WTC11 (cell line): ENCODE measurements around the gene TDRKH. TPM values are rescaled to one million over a fixed set of nuclear protein-coding genes. Genes with fewer than 3 reads are reported as not detected.

Experiments
- ATAC-seq: fragments of 200-7000 bp; cut with Tn5 transposase; 2 replicates; pipeline ENCODE4 v1.10.0; 2021; ENCODE audit warnings: mild to moderate bottlenecking, moderate library complexity
- CTCF ChIA-PET: fragments of 300-600 bp; sonication (Branson Sonifier 250); formaldehyde crosslinking; loops from one replicate; lab custom pipeline; 2021; ENCODE audit warnings: antibody characterized with exemption; lab: Charles Lee
- POLR2A ChIA-PET: fragments of 350-600 bp; sonication (Branson Sonifier 250); formaldehyde crosslinking; loops from one replicate; lab custom pipeline; 2021; ENCODE audit warnings: antibody characterized with exemption; lab: Charles Lee
- DNase-seq: peaks from one replicate; pipeline ENCODE4 v3.0.0; 2021; ENCODE audit warnings: low spot score
- H3K27ac Mint-ChIP-seq: 2 replicates; pipeline ENCODE4 v1.8.0; 2021; ENCODE audit warnings: mixed read lengths
- H3K27me3 Mint-ChIP-seq: 2 replicates; pipeline ENCODE4 v1.8.0; 2021; ENCODE audit warnings: low read depth, mild to moderate bottlenecking, moderate library complexity, mixed read lengths
- H3K36me3 Mint-ChIP-seq: 2 replicates; pipeline ENCODE4 v1.8.0; 2021; ENCODE audit warnings: mixed read lengths
- H3K4me1 Mint-ChIP-seq: 2 replicates; pipeline ENCODE4 v1.8.0; 2022; ENCODE audit warnings: mixed read lengths
- H3K4me3 Mint-ChIP-seq: 2 replicates; pipeline ENCODE4 v1.8.0; 2021; ENCODE audit warnings: mild to moderate bottlenecking, moderate library complexity, mixed read lengths
- H3K9me3 Mint-ChIP-seq: 2 replicates; pipeline ENCODE4 v1.8.0; 2021; ENCODE audit warnings: mixed read lengths
- CREM ChIP-seq: sonication (generic); formaldehyde crosslinking; IDR thresholded peaks from 2 replicates; pipeline ENCODE4 v1.8.1; 2022; ENCODE audit warnings: mild to moderate bottlenecking, missing genetic modification reagents, moderate library complexity
- NFATC4 ChIP-seq: fragments of 250-450 bp; sonication (Bioruptor Pico); IDR thresholded peaks from 2 replicates; pipeline ENCODE4 v1.9.0; 2021; ENCODE audit warnings: mild to moderate bottlenecking
- RORB ChIP-seq: fragments of 250-450 bp; sonication (Bioruptor Pico); IDR thresholded peaks from 2 replicates; pipeline ENCODE4 v1.9.0; 2021; ENCODE audit warnings: mild to moderate bottlenecking
- SOX15 ChIP-seq: fragments of 250-450 bp; sonication (Bioruptor Pico); IDR thresholded peaks from 2 replicates; pipeline ENCODE4 v1.9.0; 2021; ENCODE audit warnings: mild to moderate bottlenecking
- TP53 ChIP-seq: sonication (generic); formaldehyde crosslinking; IDR thresholded peaks from 2 replicates; pipeline ENCODE4 v1.8.1; 2023; ENCODE audit warnings: mild to moderate bottlenecking, missing genetic modification reagents
- ZNF263 ChIP-seq: sonication (generic); formaldehyde crosslinking; IDR thresholded peaks from 2 replicates; pipeline ENCODE4 v1.8.1; 2022; ENCODE audit warnings: low read depth, mild to moderate bottlenecking, moderate library complexity, missing genetic modification reagents
- ZNF317 ChIP-seq: sonication (generic); formaldehyde crosslinking; IDR thresholded peaks from 2 replicates; pipeline ENCODE4 v1.8.1; 2023; ENCODE audit warnings: low read depth, mild to moderate bottlenecking, moderate library complexity, missing genetic modification reagents, borderline replicate concordance
- ZNF416 ChIP-seq: fragments of 250-450 bp; sonication (Bioruptor Pico); IDR thresholded peaks from 2 replicates; pipeline ENCODE4 v1.9.0; 2021; ENCODE audit warnings: mild to moderate bottlenecking, inconsistent platforms
- total RNA-seq: library from RNA; stranded (reverse); gene quantifications from 3 replicates; pipeline ENCODE4 v1.2.3, GENCODE V29; 2021
- TF ChIP-seq, protein P1 (sequence below): fragments of 250-450 bp; sonication (Bioruptor Pico); IDR thresholded peaks from 2 replicates; pipeline ENCODE4 v1.9.0; 2021; ENCODE audit warnings: mild to moderate bottlenecking
- TF ChIP-seq, protein P2 (sequence below): sonication (generic); formaldehyde crosslinking; IDR thresholded peaks from 2 replicates; pipeline ENCODE4 v1.8.1; 2023; ENCODE audit warnings: mild to moderate bottlenecking, moderate library complexity, missing genetic modification reagents
- TF ChIP-seq, protein P3 (sequence below): sonication (generic); formaldehyde crosslinking; IDR thresholded peaks from 2 replicates; pipeline ENCODE4 v1.8.1; 2023; ENCODE audit warnings: mild to moderate bottlenecking, missing genetic modification reagents, moderate library complexity
- TF ChIP-seq, protein P4 (sequence below): sonication (generic); formaldehyde crosslinking; IDR thresholded peaks from 2 replicates; pipeline ENCODE4 v1.8.1; 2022; ENCODE audit warnings: low read depth, missing genetic modification reagents, borderline replicate concordance
- TF ChIP-seq, protein P5 (sequence below): sonication (generic); formaldehyde crosslinking; IDR thresholded peaks from 2 replicates; pipeline ENCODE4 v1.8.0; 2023; ENCODE audit warnings: missing genetic modification reagents, mild to moderate bottlenecking, borderline replicate concordance
- TF ChIP-seq, protein P6 (sequence below): sonication (generic); formaldehyde crosslinking; IDR thresholded peaks from 2 replicates; pipeline ENCODE4 v1.8.0; 2022; ENCODE audit warnings: mild to moderate bottlenecking, missing genetic modification reagents
- TF ChIP-seq, protein P7 (sequence below): fragments of 250-450 bp; sonication (Bioruptor Pico); IDR thresholded peaks from 2 replicates; pipeline ENCODE4 v1.9.0; 2021; ENCODE audit warnings: mild to moderate bottlenecking, borderline replicate concordance
- TF ChIP-seq, protein P8 (sequence below): sonication (generic); formaldehyde crosslinking; conservative IDR thresholded peaks from 2 replicates; pipeline ENCODE4 v1.8.1; 2023; ENCODE audit warnings: mild to moderate bottlenecking, low read depth, missing genetic modification reagents, moderate library complexity

Gene TDRKH
- total RNA-seq, 1 experiment from 2014 or later: 21.8 TPM

DNA sequence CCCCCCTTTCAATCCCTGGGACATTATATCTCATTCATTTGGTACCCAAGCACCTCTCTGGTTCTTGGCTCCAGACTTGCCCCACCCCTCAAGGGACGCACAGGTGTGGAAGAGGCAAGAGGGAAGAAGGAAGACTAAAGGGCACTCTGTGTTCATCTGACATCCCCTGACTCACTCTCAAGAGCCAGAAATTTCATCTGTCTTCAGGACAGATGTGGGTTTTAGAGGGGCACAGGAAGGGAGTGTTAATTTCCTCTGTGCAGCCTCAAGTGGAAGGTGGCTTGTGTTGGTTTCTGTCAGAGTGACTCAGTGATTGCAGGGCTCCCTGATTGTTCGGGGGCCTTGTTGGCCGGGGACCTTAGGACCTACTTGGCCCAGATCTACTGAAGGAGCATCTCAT lies 46.9 kb upstream of the TDRKH start:
- ChIA-PET CTCF (interaction anchor here (0.5 to 3.1 kb wide), 51 partner anchors 9 to 392 kb away, joined by 3 to 24 read pairs (median 4); partner anchors contain the start of genes CELF3, CGN, MRPL9 and RIIAD1), POLR2A (interaction anchor here (1.3 kb wide), 1 partner anchor 9 kb away, joined by 5 read pairs; no protein-coding TSS in a partner anchor)
- peaks cover 36% of the 10 kb centered on the region for H3K27me3 Mint-ChIP-seq
- H3K9me3 Mint-ChIP-seq: no peaks in the 10 kb centered on the region
- H3K4me3 Mint-ChIP-seq: peak overlapping the region; percentile 77
- ATAC-seq (no peak), DNase-seq (no peak)
- peaks cover 3% of the 10 kb centered on the region; the same call in 1 of the 2 replicates for H3K36me3 Mint-ChIP-seq
- peaks cover 28% of the 10 kb centered on the region for H3K4me1 Mint-ChIP-seq
- H3K27ac Mint-ChIP-seq: no peak overlapping the region
- TF ChIP-seq ZNF317 (CRISPR knock-in tag) (no peak), NFATC4 (CRISPR knock-in tag) (no peak), ZNF416 (CRISPR knock-in tag) (no peak), RORB (no peak), SOX15 (no peak), ZNF263 (no peak), TP53 (no peak), CREM (no peak)
- TF ChIP-seq, protein P1, sequence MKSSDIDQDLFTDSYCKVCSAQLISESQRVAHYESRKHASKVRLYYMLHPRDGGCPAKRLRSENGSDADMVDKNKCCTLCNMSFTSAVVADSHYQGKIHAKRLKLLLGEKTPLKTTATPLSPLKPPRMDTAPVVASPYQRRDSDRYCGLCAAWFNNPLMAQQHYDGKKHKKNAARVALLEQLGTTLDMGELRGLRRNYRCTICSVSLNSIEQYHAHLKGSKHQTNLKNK (CRISPR knock-in tag): no peak
- TF ChIP-seq, protein P2, sequence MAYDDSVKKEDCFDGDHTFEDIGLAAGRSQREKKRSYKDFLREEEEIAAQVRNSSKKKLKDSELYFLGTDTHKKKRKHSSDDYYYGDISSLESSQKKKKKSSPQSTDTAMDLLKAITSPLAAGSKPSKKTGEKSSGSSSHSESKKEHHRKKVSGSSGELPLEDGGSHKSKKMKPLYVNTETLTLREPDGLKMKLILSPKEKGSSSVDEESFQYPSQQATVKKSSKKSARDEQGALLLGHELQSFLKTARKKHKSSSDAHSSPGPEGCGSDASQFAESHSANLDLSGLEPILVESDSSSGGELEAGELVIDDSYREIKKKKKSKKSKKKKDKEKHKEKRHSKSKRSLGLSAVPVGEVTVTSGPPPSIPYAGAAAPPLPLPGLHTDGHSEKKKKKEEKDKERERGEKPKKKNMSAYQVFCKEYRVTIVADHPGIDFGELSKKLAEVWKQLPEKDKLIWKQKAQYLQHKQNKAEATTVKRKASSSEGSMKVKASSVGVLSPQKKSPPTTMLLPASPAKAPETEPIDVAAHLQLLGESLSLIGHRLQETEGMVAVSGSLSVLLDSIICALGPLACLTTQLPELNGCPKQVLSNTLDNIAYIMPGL: no peak
- TF ChIP-seq, protein P3, sequence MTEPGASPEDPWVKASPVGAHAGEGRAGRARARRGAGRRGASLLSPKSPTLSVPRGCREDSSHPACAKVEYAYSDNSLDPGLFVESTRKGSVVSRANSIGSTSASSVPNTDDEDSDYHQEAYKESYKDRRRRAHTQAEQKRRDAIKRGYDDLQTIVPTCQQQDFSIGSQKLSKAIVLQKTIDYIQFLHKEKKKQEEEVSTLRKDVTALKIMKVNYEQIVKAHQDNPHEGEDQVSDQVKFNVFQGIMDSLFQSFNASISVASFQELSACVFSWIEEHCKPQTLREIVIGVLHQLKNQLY (CRISPR knock-in tag): no peak
- TF ChIP-seq, protein P4, sequence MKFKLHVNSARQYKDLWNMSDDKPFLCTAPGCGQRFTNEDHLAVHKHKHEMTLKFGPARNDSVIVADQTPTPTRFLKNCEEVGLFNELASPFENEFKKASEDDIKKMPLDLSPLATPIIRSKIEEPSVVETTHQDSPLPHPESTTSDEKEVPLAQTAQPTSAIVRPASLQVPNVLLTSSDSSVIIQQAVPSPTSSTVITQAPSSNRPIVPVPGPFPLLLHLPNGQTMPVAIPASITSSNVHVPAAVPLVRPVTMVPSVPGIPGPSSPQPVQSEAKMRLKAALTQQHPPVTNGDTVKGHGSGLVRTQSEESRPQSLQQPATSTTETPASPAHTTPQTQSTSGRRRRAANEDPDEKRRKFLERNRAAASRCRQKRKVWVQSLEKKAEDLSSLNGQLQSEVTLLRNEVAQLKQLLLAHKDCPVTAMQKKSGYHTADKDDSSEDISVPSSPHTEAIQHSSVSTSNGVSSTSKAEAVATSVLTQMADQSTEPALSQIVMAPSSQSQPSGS (CRISPR knock-in tag): no peak
- TF ChIP-seq, protein P5, sequence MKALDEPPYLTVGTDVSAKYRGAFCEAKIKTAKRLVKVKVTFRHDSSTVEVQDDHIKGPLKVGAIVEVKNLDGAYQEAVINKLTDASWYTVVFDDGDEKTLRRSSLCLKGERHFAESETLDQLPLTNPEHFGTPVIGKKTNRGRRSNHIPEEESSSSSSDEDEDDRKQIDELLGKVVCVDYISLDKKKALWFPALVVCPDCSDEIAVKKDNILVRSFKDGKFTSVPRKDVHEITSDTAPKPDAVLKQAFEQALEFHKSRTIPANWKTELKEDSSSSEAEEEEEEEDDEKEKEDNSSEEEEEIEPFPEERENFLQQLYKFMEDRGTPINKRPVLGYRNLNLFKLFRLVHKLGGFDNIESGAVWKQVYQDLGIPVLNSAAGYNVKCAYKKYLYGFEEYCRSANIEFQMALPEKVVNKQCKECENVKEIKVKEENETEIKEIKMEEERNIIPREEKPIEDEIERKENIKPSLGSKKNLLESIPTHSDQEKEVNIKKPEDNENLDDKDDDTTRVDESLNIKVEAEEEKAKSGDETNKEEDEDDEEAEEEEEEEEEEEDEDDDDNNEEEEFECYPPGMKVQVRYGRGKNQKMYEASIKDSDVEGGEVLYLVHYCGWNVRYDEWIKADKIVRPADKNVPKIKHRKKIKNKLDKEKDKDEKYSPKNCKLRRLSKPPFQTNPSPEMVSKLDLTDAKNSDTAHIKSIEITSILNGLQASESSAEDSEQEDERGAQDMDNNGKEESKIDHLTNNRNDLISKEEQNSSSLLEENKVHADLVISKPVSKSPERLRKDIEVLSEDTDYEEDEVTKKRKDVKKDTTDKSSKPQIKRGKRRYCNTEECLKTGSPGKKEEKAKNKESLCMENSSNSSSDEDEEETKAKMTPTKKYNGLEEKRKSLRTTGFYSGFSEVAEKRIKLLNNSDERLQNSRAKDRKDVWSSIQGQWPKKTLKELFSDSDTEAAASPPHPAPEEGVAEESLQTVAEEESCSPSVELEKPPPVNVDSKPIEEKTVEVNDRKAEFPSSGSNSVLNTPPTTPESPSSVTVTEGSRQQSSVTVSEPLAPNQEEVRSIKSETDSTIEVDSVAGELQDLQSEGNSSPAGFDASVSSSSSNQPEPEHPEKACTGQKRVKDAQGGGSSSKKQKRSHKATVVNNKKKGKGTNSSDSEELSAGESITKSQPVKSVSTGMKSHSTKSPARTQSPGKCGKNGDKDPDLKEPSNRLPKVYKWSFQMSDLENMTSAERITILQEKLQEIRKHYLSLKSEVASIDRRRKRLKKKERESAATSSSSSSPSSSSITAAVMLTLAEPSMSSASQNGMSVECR (CRISPR knock-in tag): no peak
- TF ChIP-seq, protein P6, sequence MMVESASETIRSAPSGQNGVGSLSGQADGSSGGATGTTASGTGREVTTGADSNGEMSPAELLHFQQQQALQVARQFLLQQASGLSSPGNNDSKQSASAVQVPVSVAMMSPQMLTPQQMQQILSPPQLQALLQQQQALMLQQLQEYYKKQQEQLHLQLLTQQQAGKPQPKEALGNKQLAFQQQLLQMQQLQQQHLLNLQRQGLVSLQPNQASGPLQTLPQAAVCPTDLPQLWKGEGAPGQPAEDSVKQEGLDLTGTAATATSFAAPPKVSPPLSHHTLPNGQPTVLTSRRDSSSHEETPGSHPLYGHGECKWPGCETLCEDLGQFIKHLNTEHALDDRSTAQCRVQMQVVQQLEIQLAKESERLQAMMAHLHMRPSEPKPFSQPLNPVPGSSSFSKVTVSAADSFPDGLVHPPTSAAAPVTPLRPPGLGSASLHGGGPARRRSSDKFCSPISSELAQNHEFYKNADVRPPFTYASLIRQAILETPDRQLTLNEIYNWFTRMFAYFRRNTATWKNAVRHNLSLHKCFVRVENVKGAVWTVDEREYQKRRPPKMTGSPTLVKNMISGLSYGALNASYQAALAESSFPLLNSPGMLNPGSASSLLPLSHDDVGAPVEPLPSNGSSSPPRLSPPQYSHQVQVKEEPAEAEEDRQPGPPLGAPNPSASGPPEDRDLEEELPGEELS: no peak
- TF ChIP-seq, protein P7, sequence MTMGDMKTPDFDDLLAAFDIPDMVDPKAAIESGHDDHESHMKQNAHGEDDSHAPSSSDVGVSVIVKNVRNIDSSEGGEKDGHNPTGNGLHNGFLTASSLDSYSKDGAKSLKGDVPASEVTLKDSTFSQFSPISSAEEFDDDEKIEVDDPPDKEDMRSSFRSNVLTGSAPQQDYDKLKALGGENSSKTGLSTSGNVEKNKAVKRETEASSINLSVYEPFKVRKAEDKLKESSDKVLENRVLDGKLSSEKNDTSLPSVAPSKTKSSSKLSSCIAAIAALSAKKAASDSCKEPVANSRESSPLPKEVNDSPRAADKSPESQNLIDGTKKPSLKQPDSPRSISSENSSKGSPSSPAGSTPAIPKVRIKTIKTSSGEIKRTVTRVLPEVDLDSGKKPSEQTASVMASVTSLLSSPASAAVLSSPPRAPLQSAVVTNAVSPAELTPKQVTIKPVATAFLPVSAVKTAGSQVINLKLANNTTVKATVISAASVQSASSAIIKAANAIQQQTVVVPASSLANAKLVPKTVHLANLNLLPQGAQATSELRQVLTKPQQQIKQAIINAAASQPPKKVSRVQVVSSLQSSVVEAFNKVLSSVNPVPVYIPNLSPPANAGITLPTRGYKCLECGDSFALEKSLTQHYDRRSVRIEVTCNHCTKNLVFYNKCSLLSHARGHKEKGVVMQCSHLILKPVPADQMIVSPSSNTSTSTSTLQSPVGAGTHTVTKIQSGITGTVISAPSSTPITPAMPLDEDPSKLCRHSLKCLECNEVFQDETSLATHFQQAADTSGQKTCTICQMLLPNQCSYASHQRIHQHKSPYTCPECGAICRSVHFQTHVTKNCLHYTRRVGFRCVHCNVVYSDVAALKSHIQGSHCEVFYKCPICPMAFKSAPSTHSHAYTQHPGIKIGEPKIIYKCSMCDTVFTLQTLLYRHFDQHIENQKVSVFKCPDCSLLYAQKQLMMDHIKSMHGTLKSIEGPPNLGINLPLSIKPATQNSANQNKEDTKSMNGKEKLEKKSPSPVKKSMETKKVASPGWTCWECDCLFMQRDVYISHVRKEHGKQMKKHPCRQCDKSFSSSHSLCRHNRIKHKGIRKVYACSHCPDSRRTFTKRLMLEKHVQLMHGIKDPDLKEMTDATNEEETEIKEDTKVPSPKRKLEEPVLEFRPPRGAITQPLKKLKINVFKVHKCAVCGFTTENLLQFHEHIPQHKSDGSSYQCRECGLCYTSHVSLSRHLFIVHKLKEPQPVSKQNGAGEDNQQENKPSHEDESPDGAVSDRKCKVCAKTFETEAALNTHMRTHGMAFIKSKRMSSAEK: no peak
- TF ChIP-seq, protein P8, sequence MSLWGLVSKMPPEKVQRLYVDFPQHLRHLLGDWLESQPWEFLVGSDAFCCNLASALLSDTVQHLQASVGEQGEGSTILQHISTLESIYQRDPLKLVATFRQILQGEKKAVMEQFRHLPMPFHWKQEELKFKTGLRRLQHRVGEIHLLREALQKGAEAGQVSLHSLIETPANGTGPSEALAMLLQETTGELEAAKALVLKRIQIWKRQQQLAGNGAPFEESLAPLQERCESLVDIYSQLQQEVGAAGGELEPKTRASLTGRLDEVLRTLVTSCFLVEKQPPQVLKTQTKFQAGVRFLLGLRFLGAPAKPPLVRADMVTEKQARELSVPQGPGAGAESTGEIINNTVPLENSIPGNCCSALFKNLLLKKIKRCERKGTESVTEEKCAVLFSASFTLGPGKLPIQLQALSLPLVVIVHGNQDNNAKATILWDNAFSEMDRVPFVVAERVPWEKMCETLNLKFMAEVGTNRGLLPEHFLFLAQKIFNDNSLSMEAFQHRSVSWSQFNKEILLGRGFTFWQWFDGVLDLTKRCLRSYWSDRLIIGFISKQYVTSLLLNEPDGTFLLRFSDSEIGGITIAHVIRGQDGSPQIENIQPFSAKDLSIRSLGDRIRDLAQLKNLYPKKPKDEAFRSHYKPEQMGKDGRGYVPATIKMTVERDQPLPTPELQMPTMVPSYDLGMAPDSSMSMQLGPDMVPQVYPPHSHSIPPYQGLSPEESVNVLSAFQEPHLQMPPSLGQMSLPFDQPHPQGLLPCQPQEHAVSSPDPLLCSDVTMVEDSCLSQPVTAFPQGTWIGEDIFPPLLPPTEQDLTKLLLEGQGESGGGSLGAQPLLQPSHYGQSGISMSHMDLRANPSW (CRISPR knock-in tag): no peak
- TF ChIP-seq, all 79 proteins: peak for 0
